ENCODE measurements around the gene KL.

DNA sequence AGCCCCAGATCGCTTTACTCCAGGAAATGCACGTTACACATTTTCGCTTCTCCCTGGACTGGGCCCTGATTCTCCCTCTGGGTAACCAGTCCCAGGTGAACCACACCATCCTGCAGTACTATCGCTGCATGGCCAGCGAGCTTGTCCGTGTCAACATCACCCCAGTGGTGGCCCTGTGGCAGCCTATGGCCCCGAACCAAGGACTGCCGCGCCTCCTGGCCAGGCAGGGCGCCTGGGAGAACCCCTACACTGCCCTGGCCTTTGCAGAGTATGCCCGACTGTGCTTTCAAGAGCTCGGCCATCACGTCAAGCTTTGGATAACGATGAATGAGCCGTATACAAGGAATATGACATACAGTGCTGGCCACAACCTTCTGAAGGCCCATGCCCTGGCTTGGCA is 44.6 kb downstream of the KL start:
- TF ChIP-seq, protein P1, sequence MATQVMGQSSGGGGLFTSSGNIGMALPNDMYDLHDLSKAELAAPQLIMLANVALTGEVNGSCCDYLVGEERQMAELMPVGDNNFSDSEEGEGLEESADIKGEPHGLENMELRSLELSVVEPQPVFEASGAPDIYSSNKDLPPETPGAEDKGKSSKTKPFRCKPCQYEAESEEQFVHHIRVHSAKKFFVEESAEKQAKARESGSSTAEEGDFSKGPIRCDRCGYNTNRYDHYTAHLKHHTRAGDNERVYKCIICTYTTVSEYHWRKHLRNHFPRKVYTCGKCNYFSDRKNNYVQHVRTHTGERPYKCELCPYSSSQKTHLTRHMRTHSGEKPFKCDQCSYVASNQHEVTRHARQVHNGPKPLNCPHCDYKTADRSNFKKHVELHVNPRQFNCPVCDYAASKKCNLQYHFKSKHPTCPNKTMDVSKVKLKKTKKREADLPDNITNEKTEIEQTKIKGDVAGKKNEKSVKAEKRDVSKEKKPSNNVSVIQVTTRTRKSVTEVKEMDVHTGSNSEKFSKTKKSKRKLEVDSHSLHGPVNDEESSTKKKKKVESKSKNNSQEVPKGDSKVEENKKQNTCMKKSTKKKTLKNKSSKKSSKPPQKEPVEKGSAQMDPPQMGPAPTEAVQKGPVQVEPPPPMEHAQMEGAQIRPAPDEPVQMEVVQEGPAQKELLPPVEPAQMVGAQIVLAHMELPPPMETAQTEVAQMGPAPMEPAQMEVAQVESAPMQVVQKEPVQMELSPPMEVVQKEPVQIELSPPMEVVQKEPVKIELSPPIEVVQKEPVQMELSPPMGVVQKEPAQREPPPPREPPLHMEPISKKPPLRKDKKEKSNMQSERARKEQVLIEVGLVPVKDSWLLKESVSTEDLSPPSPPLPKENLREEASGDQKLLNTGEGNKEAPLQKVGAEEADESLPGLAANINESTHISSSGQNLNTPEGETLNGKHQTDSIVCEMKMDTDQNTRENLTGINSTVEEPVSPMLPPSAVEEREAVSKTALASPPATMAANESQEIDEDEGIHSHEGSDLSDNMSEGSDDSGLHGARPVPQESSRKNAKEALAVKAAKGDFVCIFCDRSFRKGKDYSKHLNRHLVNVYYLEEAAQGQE (IDR thresholded peaks at IDR 0.05; ENCODE audit: insufficient read depth in 1 of 2, low read depth in 2 of 2, low read length in 2 of 2), result no peak
- no peak for TF ChIP-seq TAF1 (IDR thresholded peaks at IDR 0.05; ENCODE audit: borderline replicate concordance, insufficient read depth, low read length)
- no peak for TF ChIP-seq POLR2AphosphoS5 (IDR thresholded peaks at IDR 0.05; ENCODE audit: low read depth, low read length)
- no peak for TF ChIP-seq SIN3A (IDR thresholded peaks at IDR 0.05; ENCODE audit: borderline replicate concordance, insufficient read depth, low read length)

All from PFSK-1 (cell line).